Measurements from ENCODE around the gene ADGRG6. TPM values are rescaled to one million over a fixed set of nuclear protein-coding genes. Genes with fewer than 3 reads are reported as not detected.

ADGRG6 gene
- total RNA-seq, 2 experiments from 2014 or later = 1.6 TPM

DNA sequence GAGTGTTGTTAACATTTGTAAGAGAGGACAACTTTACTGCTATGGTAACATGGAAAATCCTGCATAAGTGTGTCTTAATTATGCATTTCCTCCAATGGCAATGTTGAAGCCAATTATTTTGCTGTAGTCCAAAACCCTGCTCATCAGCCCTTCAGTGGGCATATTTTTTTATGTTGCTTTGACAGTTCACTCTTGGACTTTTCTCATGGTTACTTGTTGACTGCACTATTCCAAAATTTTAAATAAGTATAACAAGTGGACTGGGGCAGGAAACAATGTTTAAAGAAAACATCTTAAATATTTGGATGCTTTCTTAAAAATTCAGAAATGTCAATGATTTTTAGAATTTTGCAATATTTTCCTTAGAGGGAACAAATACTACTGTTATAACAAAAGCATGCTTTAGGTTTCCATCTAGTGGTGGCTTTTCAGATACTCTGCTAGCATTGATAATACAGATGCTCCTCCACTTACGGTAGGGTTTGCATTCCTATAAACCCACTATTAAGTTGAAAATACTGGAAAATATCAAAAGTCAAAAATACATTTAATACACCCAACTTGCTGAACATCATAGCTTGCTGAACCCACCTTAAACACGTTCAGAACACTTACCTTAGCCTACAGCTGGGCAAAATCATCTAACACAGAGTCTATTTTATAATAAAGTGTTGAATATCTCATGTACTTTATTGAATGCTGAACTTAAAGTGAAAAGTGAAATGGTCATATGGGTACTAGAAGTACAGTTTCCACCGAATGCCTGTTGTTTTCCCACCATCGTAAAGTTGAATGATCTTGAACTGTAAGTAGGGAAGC lies 86.4 kb downstream of the ADGRG6 start:
- POLR2A ChIA-PET = interaction anchor here (1.6 kb wide), 1 partner anchor 241 kb away, joined by 3 read pairs; the partner anchor contains the start of genes NMBR and VTA1
- CTCF ChIA-PET = interaction anchor here (0.6 to 4.2 kb wide), 15 partner anchors 8 to 241 kb away, joined by 3 to 26 read pairs (median 4); partner anchors contain the start of genes ADGRG6, NMBR and VTA1
- Mint-ChIP-seq H3K4me1 (ENCODE audit: low read depth) (peaks cover 2% of the 10 kb centered on the region), H3K4me3 (no peak overlapping the region), H3K9me3 (ENCODE audit: insufficient read depth) (no peaks in the 10 kb centered on the region), H3K27ac (no peak overlapping the region), H3K27me3 (ENCODE audit: low read depth) (peaks cover 3% of the 10 kb centered on the region), H3K36me3 (ENCODE audit: low read depth) (no peaks in the 10 kb centered on the region)
- DNase-seq (no peak), ATAC-seq (peak; percentile 49)

DNA sequence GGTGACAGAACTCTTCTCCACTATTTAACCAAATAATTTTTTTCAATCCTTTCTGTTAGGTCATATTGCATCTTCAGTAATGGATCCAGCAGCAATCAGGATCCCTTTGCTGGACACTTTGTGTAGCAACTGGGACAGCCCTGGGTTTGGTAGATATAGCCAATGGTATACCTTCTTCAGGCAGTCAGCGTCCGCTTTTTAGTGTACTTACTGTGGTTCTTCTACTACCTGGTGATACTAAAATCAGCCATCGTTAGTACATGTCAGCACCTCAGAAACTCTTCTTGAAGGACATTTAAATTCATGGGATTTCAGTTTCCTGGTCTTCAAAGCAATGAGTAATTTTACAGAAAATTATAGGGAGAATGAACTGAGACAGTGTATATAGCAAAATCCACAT lies 93.5 kb downstream of the ADGRG6 start:
- ATAC-seq = peak; percentile 50
- peaks cover 4% of the 10 kb centered on the region for H3K36me3 Mint-ChIP-seq (ENCODE audit: low read depth)
- POLR2A ChIA-PET = no interaction called here
- peak overlapping the region; percentile 36 for H3K27ac Mint-ChIP-seq
- CTCF ChIA-PET = interaction anchor here (1.5 kb wide), 1 partner anchor 78 kb away, joined by 3 read pairs; no protein-coding TSS in a partner anchor
- H3K9me3 Mint-ChIP-seq (ENCODE audit: insufficient read depth) = no peaks in the 10 kb centered on the region
- no peak for DNase-seq
- peaks cover 13% of the 10 kb centered on the region for H3K27me3 Mint-ChIP-seq (ENCODE audit: low read depth)
- peaks cover 29% of the 10 kb centered on the region for H3K4me1 Mint-ChIP-seq (ENCODE audit: low read depth)
- peak overlapping the region; percentile 40 for H3K4me3 Mint-ChIP-seq

DNA sequence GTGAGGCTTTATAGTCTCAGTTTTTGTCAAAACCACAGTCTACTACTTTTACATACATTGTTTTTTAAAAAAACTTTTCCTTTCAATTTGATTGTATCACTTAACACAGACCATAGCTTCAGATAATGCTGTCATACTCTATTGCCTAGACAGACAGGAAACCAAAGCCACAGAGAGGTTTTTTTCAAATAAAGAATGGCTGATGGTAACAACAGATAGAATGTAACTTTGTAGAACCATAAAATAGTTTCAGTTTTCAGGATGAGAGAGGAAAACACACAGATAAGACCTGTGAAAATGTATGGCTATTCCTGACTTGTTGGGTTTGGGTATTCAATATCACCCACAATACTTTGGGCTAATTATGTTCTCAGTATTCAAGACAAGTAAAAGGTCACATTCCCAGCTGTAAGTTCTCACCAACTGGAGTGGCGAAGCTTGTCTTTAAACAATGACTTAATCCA lies 94.0 kb downstream of the ADGRG6 start:
- Mint-ChIP-seq H3K4me1 (ENCODE audit: low read depth) (peaks cover 29% of the 10 kb centered on the region), H3K4me3 (peak overlapping the region; percentile 40), H3K27me3 (ENCODE audit: low read depth) (peaks cover 18% of the 10 kb centered on the region), H3K9me3 (ENCODE audit: insufficient read depth) (no peaks in the 10 kb centered on the region), H3K27ac (no peak overlapping the region), H3K36me3 (ENCODE audit: low read depth) (peaks cover 4% of the 10 kb centered on the region)
- ChIA-PET POLR2A (no interaction called here), CTCF (interaction anchor here (0.9 to 1.6 kb wide), 6 partner anchors 9 to 239 kb away, joined by 3 to 5 read pairs (median 4); partner anchors contain the start of gene ADGRG6)
- peak; percentile 37 for DNase-seq
- peak; percentile 96 for ATAC-seq

DNA sequence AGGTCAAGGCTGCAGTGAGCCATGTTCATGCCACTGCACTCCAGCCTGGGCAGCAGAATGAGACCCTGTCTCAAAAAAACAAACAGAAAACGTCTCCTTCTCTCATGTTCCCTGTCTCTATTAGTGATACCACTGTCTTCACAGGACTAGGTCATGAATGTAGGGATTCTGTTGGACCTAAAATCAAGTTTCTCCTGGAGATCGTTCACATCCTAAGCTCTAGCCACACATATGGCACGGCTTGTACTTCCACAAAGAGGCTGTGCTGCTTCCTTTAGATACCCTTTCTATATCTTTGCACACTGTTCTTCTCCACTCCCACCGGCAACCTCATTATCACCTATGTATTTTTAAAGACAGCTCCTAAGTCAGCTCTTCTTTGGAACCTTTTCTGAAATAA lies 96.5 kb downstream of the ADGRG6 start:
- H3K4me1 Mint-ChIP-seq (ENCODE audit: low read depth) = peaks cover 30% of the 10 kb centered on the region
- peaks cover 18% of the 10 kb centered on the region for H3K27me3 Mint-ChIP-seq (ENCODE audit: low read depth)
- peaks cover 4% of the 10 kb centered on the region for H3K36me3 Mint-ChIP-seq (ENCODE audit: low read depth)
- CTCF ChIA-PET = no interaction called here
- POLR2A ChIA-PET = no interaction called here
- DNase-seq = no peak
- H3K4me3 Mint-ChIP-seq = no peak overlapping the region
- no peak overlapping the region for H3K27ac Mint-ChIP-seq
- H3K9me3 Mint-ChIP-seq (ENCODE audit: insufficient read depth) = no peaks in the 10 kb centered on the region
- ATAC-seq = no peak

DNA sequence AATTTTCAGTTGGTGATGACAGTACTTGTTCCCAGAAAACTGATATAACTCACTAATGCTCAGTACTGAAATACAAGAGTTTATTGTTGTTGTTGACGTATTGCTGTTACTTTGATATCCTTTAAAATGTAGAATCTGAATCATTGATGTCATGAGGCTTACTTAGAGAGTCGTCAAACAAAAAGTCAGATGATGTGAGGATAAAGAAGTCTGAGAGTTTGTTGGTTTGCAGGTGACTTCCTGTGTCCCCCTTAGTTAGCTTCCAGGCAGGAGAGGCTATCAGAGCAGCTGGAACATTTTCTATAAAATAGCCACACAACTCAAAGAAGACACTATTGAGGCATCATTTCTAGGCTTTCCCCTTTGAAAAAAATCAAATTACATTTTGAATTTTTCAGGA lies 97.9 kb downstream of the ADGRG6 start:
- peaks cover 15% of the 10 kb centered on the region for H3K27me3 Mint-ChIP-seq (ENCODE audit: low read depth)
- no peak overlapping the region for H3K4me3 Mint-ChIP-seq
- no peak overlapping the region for H3K27ac Mint-ChIP-seq
- ATAC-seq = no peak
- POLR2A ChIA-PET = no interaction called here
- no peak for DNase-seq
- no peaks in the 10 kb centered on the region for H3K36me3 Mint-ChIP-seq (ENCODE audit: low read depth)
- CTCF ChIA-PET = interaction anchor here (0.7 kb wide), 1 partner anchor 22 kb away, joined by 3 read pairs; no protein-coding TSS in a partner anchor
- peaks cover 26% of the 10 kb centered on the region for H3K4me1 Mint-ChIP-seq (ENCODE audit: low read depth)
- no peaks in the 10 kb centered on the region for H3K9me3 Mint-ChIP-seq (ENCODE audit: insufficient read depth)

DNA sequence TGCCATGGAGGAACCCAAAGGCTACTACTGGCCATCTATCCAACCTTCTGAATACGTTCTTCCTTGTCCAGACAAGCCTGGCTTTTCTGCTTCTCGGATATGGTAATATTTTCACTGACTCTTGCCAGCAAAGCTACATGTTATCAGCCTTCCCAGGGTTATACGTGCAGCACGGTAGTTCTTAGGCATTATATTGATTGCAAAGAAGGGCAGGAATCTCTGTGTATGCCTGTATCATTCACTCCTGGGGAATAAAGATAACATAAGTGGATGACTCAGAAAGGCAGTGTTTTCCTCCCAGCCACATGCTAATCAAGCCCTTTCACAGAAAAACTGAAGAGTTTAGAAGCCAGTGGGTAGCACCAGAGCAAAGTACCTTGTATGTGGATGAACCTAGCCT lies 98.7 kb downstream of the ADGRG6 start:
- ChIA-PET POLR2A (no interaction called here), CTCF (interaction anchor here (0.7 kb wide), 1 partner anchor 23 kb away, joined by 3 read pairs; no protein-coding TSS in a partner anchor)
- no peak for DNase-seq
- Mint-ChIP-seq H3K4me3 (no peak overlapping the region), H3K9me3 (ENCODE audit: insufficient read depth) (no peaks in the 10 kb centered on the region), H3K36me3 (ENCODE audit: low read depth) (no peaks in the 10 kb centered on the region), H3K27ac (no peak overlapping the region), H3K4me1 (ENCODE audit: low read depth) (peaks cover 18% of the 10 kb centered on the region), H3K27me3 (ENCODE audit: low read depth) (peaks cover 15% of the 10 kb centered on the region)
- ATAC-seq = no peak

DNA sequence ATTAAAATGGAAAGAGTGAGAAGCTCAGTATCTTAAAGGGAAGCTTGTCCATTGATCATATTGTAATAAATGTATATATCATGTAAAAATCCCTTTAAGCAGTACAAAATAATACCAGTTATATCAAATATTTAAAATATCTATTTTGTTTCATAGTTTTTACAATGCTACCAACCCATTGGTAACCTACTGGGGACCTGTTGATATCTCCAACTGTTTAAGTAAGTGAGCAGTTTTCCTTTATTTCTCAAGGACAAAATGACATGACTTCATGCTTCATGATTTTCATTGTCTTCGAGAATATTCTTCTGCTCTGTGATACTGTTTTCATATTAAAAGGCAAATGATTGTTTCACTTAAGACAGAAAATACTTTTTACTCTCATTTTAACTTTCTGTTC lies 100.0 kb downstream of the ADGRG6 start:
- Mint-ChIP-seq H3K9me3 (ENCODE audit: insufficient read depth) (no peaks in the 10 kb centered on the region), H3K4me1 (ENCODE audit: low read depth) (peaks cover 7% of the 10 kb centered on the region), H3K36me3 (ENCODE audit: low read depth) (no peaks in the 10 kb centered on the region), H3K27ac (no peak overlapping the region), H3K4me3 (no peak overlapping the region), H3K27me3 (ENCODE audit: low read depth) (peaks cover 15% of the 10 kb centered on the region)
- ChIA-PET CTCF (no interaction called here), POLR2A (no interaction called here)
- DNase-seq = no peak
- ATAC-seq = no peak

DNA sequence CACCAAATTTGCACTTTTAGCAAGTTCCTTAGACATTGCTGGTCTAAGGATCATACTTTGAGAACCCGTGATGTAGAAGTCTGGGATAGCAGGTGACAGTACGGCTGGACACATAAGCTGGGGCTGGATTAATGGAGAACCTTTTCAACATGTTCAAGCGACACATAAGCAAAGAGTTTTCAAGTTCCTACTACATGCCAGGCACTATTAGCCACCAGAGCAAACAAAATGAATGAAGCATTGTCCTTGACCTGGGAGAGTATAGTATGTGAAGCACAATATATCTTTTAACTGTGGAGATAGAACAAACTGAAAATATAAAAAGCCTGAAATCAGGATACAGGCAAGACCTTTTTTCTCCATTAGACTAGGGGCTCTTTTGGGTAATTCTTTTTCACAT lies 102.9 kb downstream of the ADGRG6 start:
- Mint-ChIP-seq H3K4me1 (ENCODE audit: low read depth) (peaks cover 8% of the 10 kb centered on the region), H3K9me3 (ENCODE audit: insufficient read depth) (no peaks in the 10 kb centered on the region), H3K27me3 (ENCODE audit: low read depth) (peaks cover 8% of the 10 kb centered on the region), H3K4me3 (no peak overlapping the region), H3K36me3 (ENCODE audit: low read depth) (no peaks in the 10 kb centered on the region), H3K27ac (no peak overlapping the region)
- DNase-seq = no peak
- ChIA-PET POLR2A (no interaction called here), CTCF (no interaction called here)
- no peak for ATAC-seq

DNA sequence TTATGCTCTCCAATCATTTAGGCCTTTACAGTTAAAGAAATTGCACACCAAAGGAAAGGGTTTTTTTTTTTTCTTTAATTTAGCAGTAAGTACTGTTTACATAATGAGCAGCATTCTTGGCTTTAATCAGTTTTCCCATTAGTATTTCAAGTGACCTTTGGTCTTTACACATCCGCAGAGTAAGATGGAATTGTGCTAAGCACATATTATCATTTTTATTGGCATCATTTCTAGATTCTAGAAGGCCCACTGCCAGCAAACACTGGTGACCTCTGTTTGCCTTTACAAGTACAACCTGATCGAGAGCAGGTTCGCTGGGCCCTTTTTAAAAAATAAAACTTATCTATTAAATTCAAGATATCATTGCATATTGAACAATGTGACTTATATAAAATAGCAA lies 104.3 kb downstream of the ADGRG6 start:
- ChIA-PET CTCF (interaction anchor here (1.3 kb wide), 1 partner anchor 10 kb away, joined by 4 read pairs; no protein-coding TSS in a partner anchor), POLR2A (no interaction called here)
- no peaks in the 10 kb centered on the region for H3K9me3 Mint-ChIP-seq (ENCODE audit: insufficient read depth)
- H3K4me3 Mint-ChIP-seq = no peak overlapping the region
- H3K36me3 Mint-ChIP-seq (ENCODE audit: low read depth) = no peaks in the 10 kb centered on the region
- H3K27me3 Mint-ChIP-seq (ENCODE audit: low read depth) = peaks cover 2% of the 10 kb centered on the region
- ATAC-seq (no peak), DNase-seq (no peak)
- H3K27ac Mint-ChIP-seq = no peak overlapping the region
- H3K4me1 Mint-ChIP-seq (ENCODE audit: low read depth) = peaks cover 7% of the 10 kb centered on the region

DNA sequence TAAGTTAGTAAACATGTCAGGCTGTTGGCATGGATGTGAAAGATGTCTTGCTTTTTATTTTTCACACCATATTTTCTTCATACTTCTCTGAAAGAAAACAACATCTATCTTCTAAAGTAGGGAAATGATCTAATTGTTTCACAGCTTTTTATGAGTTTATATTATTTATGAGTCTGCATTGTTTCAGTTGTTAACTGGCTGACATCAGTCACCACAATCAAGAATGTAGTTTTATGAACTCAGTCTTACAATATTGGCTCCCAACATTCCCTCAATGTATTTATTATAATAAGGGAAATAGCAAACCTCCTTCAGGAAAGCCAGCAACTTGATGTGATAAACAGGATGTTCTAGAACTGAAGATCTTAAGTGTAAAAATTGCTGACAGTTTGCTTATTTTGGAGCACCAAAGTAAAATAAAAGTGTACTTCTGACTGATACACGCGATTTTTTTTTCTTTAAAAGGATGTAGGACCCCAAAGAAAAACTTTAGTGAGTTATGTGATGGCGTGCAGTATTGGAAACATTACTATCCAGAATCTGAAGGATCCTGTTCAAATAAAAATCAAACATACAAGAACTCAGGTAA lies 106.0 kb downstream of the ADGRG6 start:
- CTCF ChIA-PET = no interaction called here
- no peak for DNase-seq
- Mint-ChIP-seq H3K9me3 (ENCODE audit: insufficient read depth) (no peaks in the 10 kb centered on the region), H3K4me1 (ENCODE audit: low read depth) (peaks cover 3% of the 10 kb centered on the region), H3K27me3 (ENCODE audit: low read depth) (no peaks in the 10 kb centered on the region), H3K27ac (no peak overlapping the region), H3K4me3 (no peak overlapping the region), H3K36me3 (ENCODE audit: low read depth) (no peaks in the 10 kb centered on the region)
- POLR2A ChIA-PET = no interaction called here
- no peak for ATAC-seq

DNA sequence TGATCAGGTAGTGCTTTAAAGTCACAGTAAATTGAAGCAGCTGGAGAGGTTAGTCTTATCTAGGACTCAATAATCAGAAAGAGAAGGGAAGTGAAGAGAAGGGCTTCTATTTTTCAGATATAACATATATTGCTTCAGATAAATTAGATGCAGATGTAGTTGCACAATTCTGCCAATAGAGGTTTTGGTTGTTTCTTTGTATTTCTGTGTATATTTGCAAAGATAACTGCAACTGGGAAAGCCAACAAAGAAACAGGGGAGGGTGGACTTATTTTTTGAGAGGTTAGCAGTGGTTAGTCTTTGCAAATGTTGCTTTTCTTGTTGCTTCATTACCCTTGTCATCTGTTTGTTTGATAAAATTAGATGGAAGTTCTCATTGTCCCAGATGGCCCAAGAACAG lies 106.6 kb downstream of the ADGRG6 start:
- CTCF ChIA-PET = no interaction called here
- no peaks in the 10 kb centered on the region for H3K36me3 Mint-ChIP-seq (ENCODE audit: low read depth)
- H3K9me3 Mint-ChIP-seq (ENCODE audit: insufficient read depth) = no peaks in the 10 kb centered on the region
- no peak overlapping the region for H3K27ac Mint-ChIP-seq
- no peak overlapping the region for H3K4me3 Mint-ChIP-seq
- H3K4me1 Mint-ChIP-seq (ENCODE audit: low read depth) = peaks cover 3% of the 10 kb centered on the region
- DNase-seq = no peak
- no peaks in the 10 kb centered on the region for H3K27me3 Mint-ChIP-seq (ENCODE audit: low read depth)
- POLR2A ChIA-PET = no interaction called here
- no peak for ATAC-seq

DNA sequence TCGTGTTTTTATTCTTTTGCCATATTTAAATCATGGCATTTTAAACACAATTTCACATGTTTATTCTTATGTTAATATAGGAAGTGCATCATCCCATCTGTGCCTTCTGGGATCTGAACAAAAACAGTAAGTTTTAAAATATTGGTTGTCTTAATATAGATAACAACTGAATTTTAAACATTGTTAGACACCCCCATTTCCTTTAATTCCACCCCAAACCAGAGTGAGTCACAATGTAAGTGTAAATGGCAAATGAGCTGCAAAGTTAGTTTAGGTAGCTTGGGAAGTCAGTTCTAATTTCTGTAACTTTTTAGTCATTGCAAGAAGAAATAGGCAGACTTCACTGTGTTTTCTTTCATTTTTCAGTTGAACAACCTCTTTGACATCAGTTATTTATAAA lies 108.0 kb downstream of the ADGRG6 start:
- Mint-ChIP-seq H3K9me3 (ENCODE audit: insufficient read depth) (no peaks in the 10 kb centered on the region), H3K36me3 (ENCODE audit: low read depth) (no peaks in the 10 kb centered on the region), H3K4me1 (ENCODE audit: low read depth) (peaks cover 3% of the 10 kb centered on the region), H3K4me3 (no peak overlapping the region), H3K27ac (no peak overlapping the region), H3K27me3 (ENCODE audit: low read depth) (no peaks in the 10 kb centered on the region)
- ATAC-seq (no peak), DNase-seq (no peak)
- POLR2A ChIA-PET = interaction anchor here (0.6 kb wide), 1 partner anchor 1749 kb away, joined by 3 read pairs; no protein-coding TSS in a partner anchor
- CTCF ChIA-PET = interaction anchor here (1.1 kb wide), 1 partner anchor 253 kb away, joined by 5 read pairs; no protein-coding TSS in a partner anchor
